ENCODE data around the gene MARK4. TPM values are rescaled to one million over a fixed set of nuclear protein-coding genes. Genes with fewer than 3 reads are reported as not detected.
"Not testable (repeated sequence)": the region's sequence is repeated elsewhere in the genome, so short reads cannot be mapped to it uniquely, and the experiment has no call there.

MARK4 gene
- total RNA-seq (2014; rRNA removed; shearing (Covaris generic); ENCODE audit: low replicate concordance) = 10.4 and 24.1 TPM in 2 replicates

DNA sequence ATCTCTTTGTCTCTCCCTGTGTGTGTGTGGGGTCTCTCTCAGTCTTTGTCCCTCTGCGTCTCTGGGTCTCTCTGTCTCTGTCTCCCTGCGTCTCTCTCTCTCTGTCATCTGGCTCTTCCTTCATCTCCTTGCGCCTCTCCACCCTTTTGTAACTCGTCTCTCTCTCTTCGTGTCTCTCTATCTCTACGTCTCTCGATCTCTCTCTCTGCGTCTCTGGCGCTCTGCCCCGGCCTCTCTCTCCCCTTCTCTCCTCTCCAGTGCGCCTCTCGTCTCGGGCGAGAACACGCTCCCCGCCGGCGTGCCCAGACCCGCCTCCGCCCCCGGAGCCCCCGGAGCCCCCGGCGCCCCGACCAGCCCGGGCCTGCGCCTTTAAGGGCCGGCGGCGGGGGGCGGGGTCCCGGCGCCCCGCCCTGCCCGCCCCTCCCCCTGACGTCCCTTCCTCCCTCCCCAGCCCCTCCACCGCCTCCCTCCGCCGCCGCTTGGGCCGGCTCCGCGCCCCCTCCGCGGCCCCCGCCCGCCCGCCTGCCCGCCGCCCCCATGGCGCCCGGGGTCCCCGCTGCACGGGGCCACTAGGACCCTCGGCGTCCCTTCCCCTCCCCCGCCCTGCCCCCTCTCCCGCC is at the start of gene MARK4:
Gene MARK4, plus strand, starts transcription at position 440 of the 620 bp plus-strand sequence. CDS start 318 bp downstream, outside the sequence.
- DNase-seq (ENCODE audit: low read depth) = no peak
- in situ Hi-C loops (cut with HindIII; ENCODE audit: low pct_unique_long_range_greater_than_20kb, low sequenced_read_pairs) = no loop called here

- DNase-seq (ENCODE audit: low read depth) = no peak
- in situ Hi-C loops (cut with HindIII; ENCODE audit: low pct_unique_long_range_greater_than_20kb, low sequenced_read_pairs) = no loop called here
Observed at GRCh38 chr19:45202637-45203036, 48.4 kb upstream of the MARK4 start.

DNA sequence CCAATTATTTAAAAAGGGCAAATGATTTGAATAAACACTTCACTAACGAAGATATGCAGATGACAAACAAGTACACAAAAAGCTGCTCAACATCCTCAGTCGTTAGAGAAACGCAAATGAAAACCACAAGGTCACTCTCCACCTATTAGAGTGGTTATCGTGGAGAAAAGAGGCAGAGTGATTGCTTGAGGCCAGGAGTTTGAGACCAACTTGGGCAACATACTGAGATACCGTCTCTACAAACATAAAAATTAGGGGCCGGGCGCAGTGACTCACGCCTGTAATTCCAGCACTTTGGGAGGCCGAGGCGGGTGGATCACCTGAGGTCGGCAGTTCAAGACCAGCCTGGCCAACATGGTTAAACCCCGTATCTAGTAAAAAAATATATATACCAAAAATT is 45.3 kb upstream of the MARK4 start:
- no peak for DNase-seq (ENCODE audit: low read depth)
- in situ Hi-C loops (cut with HindIII; ENCODE audit: low pct_unique_long_range_greater_than_20kb, low sequenced_read_pairs) = no loop called here

DNA sequence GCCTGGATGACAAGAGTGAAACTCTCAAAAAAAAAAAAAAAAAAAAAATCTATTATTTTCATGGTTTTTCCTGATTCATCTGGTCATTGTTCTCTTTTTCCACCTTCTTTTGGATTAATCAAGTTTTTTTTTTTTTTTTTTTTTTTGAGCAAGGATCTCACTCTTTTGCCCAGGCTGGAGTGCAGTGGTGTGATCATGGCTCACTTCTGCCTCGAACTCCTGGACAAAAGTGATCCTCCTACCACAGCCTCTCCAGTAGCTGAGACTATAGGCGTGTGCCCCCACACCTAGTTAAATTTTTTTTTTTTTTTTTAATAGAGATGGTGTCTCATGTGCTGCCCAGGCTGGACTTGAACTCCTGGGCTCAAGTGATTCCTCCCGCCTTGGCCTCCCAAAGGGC is 44.7 kb upstream of the MARK4 start:
- in situ Hi-C loops (cut with HindIII; ENCODE audit: low pct_unique_long_range_greater_than_20kb, low sequenced_read_pairs) = no loop called here
- no peak for DNase-seq (ENCODE audit: low read depth)

DNA sequence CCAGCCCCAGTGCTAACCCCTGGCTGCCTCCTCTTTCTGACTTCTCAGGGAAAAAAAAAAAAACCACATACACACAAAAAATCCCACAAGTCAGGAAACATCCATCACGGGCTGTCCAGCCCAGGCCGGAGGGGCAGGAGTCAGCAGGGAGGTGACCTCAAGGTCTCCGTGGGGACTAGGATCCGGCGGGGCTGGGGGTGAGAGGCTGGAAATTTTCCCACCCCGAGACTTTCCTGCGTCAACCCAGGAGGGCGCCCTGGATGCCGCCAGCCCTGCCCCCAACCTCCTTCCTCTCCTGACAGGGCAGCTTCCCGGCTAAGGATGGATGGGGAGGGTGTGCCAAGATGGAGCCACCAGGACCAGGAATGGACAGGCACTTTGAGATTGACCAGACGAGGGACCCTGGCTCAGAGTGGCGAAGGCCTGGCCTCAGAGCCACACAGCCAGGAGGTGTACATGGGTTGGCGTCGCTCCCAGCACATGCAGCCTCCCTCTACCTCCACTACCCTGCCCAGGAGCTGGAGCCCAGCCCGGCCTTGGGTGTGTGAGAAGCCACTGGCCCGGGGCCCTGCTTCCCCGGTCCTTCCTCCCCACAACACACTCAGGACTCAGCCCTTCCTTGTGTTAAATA is 39.2 kb upstream of the MARK4 start:
- DNase-seq (ENCODE audit: low read depth) = no peak
- in situ Hi-C loops (cut with HindIII; ENCODE audit: low pct_unique_long_range_greater_than_20kb, low sequenced_read_pairs) = no loop called here

- no peak for DNase-seq (ENCODE audit: low read depth)
- in situ Hi-C loops (cut with HindIII; ENCODE audit: low pct_unique_long_range_greater_than_20kb, low sequenced_read_pairs) = no loop called here
Observed at GRCh38 chr19:45213031-45213430, 38.0 kb upstream of the MARK4 start.

DNA sequence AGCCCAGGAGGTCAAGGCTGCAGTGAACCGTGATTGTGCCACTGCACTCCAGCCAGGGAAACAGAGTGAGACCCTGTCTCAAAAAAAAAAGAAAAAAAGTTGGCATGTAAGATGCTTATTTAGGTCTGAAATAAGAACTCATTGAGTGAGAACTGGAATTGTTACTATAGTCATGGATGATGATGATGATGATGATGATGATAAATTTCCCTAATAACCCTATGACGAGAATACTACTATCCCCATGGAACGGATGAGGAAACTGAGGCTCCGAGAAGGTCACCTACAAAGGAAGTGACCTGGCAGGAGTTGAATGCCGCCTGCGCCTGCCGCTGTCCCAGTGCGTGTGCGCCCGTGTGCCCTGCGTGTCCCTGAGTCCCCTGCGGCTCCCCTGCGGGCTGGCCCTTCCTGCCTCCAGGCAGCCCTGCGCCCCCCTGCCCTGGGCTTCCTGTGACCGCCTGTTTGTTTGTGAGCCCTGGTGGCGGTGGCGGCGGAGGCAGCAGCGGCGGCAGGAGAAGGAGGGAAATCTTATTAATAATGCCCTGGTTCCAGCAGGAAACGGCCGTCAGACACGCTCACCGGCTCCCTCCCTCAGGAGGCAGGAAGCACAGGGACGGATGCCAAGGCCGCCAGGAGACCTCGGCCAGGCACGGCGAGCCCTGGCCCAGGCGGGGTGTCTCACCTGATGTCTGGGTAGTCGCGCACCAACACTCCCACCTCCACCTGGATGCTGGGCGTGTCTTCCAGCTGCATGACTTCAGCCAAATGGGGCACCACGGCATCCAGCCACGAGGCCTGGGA is 35.5 kb upstream of the MARK4 start:
- in situ Hi-C loops (cut with HindIII; ENCODE audit: low pct_unique_long_range_greater_than_20kb, low sequenced_read_pairs) = no loop called here
- DNase-seq (ENCODE audit: low read depth) = no peak

DNA sequence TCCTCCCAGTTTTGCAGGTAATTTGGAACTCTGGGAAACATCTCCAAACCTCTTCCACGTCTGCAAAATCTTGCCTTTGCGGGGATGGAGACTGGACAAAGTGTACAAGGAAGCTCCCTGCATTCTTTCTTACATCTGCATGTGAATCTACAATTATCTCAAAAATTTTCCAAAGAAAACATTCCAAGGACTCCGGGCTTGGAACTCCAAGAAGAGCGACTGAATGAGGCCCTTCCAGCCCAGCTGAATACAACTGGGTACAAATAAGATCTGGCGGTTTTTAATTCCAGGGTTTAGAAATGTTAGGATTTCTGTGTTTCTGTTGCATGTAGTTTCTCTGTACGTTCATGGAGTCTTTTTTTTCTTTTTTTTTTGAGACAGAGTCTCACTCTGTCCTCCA is 34.4 kb upstream of the MARK4 start:
- in situ Hi-C loops (cut with HindIII; ENCODE audit: low pct_unique_long_range_greater_than_20kb, low sequenced_read_pairs) = no loop called here
- no peak for DNase-seq (ENCODE audit: low read depth)

- in situ Hi-C loops (cut with HindIII; ENCODE audit: low pct_unique_long_range_greater_than_20kb, low sequenced_read_pairs) = no loop called here
- no peak for DNase-seq (ENCODE audit: low read depth)
Observed at GRCh38 chr19:45217193-45217956, 33.7 kb upstream of the MARK4 start.

- DNase-seq (ENCODE audit: low read depth) = no peak
- in situ Hi-C loops (cut with HindIII; ENCODE audit: low pct_unique_long_range_greater_than_20kb, low sequenced_read_pairs) = no loop called here
Observed at GRCh38 chr19:45217957-45218334, 33.1 kb upstream of the MARK4 start.

DNA sequence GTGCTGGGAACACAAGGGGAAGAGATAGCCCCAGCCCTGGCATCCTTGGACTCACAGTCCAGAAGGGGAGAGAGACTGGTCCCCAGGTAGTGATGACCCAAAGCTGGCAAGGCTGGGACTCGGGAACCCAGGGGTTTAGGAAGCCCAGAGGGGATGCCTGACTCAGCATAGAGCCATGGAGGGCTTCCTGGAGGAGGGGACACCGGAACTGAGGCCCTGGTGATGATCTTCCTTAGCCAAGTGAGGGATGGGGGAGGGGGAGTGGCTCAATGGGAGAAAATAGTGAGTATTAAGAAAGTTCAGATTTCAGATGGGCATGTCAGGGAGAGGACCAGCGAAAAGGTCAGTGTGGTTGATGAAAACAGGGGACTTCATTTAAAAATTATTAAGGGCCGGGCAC is 32.6 kb upstream of the MARK4 start:
- in situ Hi-C loops (cut with HindIII; ENCODE audit: low pct_unique_long_range_greater_than_20kb, low sequenced_read_pairs) = no loop called here
- no peak for DNase-seq (ENCODE audit: low read depth)

DNA sequence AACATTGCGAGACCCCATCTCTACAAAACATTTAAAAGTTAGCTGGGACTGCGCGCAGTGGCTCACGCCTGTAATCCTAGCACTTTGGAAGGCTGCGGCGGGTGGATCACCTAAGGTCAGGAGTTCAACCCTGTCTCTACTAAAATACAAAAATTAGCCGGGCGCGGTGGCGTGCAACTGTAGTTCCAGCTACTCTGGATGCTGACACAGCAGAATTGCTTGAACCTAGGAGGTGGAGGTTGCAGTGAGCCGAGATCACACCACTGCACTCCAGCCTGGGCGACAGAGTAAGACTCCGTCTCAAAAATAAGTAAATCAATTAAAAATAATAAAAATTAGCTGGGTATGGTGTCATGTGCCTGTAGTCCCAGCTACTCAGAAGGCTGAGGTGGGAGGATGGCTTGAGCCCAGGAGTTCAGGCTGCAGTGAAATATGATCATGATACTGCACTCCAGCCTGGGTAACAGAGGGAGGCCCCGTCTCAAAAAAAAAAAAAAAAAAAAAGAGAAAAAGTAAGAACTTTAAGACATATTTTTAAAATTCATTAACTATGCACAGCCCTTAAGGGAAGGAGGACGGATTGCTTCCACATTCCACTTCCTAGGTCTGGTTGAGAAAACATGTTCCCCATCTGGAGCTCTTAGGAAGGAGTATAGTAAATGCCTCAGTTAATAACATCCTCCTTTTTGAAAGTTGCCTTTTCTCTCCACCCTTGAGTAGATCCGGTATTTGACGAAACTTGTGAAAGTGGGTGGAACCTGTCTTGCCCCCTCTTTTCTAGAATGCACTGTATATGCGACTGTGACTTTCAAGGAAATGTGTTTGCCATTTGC is 31.9 kb upstream of the MARK4 start:
- no peak for DNase-seq (ENCODE audit: low read depth)
- in situ Hi-C loops (cut with HindIII; ENCODE audit: low pct_unique_long_range_greater_than_20kb, low sequenced_read_pairs) = no loop called here

DNA sequence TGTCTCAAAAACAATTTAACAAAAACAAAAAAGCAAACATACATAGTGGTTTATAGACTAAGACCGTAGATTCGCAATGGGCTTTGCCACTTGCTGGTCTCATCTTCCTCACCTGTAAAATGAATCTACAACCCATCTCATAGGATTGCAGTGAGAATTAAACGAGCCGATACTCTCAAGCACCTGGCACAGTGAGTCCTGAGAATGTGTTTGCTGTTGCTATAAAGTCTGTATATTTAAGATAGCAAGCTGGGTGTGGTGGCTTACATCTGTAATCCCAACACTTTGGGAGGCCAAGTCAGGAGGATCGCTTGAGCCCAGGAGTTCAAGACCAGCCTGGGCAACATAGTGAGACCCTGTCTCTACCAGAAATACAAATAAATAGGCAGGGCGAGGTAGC is 28.3 kb upstream of the MARK4 start:
- DNase-seq (ENCODE audit: low read depth) = no peak
- in situ Hi-C loops (cut with HindIII; ENCODE audit: low pct_unique_long_range_greater_than_20kb, low sequenced_read_pairs) = no loop called here

- in situ Hi-C loops (cut with HindIII; ENCODE audit: low pct_unique_long_range_greater_than_20kb, low sequenced_read_pairs) = no loop called here
Observed at GRCh38 chr19:45223879-45224278, 27.2 kb upstream of the MARK4 start.

DNA sequence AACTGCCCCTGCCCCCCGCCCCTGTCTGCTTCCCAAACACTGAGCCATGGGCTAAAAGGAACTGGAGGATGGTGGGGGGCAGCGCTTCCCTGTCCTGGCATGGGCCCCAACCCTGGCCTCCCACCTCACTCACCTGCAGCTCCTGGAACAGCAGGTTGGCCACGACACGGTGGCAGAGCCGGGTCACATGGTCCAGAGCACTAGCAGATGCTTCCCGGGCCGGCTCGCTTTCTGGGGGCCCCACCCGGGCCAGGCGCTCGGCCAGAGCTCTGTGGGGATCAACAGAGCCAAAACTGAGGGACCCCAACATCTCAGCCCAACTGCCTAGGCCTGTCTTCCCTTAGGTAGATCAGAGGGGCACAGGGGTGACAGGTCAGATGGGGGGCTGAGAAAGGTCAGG is 26.4 kb upstream of the MARK4 start:
- DNase-seq (ENCODE audit: low read depth) = no peak
- in situ Hi-C loops (cut with HindIII; ENCODE audit: low pct_unique_long_range_greater_than_20kb, low sequenced_read_pairs) = no loop called here

More at GRCh38 chr19:45223879-45224278, 27.2 kb upstream of the MARK4 start:
- DNase-seq (ENCODE audit: low read depth) = no peak

DNA sequence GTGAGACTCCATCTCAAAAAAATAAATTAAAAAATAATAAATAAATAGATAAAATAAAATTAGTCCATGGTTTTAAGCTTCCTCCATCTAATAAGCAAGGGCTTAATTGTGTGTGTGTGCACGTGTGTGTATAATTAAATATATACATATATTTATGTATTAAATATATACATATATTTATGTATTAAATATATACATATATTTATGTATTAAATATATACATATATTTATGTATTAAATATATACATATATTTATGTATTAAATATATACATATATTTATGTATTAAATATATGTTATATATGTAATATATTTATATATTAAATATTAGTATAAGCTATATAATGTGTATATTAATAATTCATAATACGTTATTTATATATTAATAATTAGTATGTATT is 22.0 kb upstream of the MARK4 start:
- in situ Hi-C loops (cut with HindIII; ENCODE audit: low pct_unique_long_range_greater_than_20kb, low sequenced_read_pairs); DNase-seq (ENCODE audit: low read depth): not testable (repeated sequence)

DNA sequence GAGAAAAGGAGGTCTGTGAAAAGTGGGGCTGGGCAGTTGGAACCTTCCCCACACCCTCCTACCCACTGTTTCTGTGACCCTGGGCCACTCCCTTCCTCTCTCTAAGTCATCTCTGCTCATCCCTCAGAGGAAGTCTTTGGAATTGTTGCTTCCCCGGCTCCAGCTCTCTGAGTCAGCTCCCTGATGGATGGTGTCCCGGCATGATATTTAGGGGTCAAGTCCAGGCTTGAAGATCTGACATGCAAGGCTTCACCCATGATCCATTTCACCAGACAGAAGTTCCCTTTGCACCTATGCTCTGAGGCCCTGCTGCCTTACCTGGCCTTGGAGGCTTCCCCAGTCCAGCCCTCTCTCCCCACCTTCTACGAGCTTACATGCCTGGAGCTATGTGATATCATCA is 19.2 kb upstream of the MARK4 start:
- DNase-seq (ENCODE audit: low read depth) = no peak
- in situ Hi-C loops (cut with HindIII; ENCODE audit: low pct_unique_long_range_greater_than_20kb, low sequenced_read_pairs) = no loop called here
